ENCODE data around the gene FSTL4. TPM values are rescaled to one million over a fixed set of nuclear protein-coding genes. Genes with fewer than 3 reads are reported as not detected.

The FSTL4 gene
- total RNA-seq, 1 donor from 2014 or later: under 0.01 TPM

DNA sequence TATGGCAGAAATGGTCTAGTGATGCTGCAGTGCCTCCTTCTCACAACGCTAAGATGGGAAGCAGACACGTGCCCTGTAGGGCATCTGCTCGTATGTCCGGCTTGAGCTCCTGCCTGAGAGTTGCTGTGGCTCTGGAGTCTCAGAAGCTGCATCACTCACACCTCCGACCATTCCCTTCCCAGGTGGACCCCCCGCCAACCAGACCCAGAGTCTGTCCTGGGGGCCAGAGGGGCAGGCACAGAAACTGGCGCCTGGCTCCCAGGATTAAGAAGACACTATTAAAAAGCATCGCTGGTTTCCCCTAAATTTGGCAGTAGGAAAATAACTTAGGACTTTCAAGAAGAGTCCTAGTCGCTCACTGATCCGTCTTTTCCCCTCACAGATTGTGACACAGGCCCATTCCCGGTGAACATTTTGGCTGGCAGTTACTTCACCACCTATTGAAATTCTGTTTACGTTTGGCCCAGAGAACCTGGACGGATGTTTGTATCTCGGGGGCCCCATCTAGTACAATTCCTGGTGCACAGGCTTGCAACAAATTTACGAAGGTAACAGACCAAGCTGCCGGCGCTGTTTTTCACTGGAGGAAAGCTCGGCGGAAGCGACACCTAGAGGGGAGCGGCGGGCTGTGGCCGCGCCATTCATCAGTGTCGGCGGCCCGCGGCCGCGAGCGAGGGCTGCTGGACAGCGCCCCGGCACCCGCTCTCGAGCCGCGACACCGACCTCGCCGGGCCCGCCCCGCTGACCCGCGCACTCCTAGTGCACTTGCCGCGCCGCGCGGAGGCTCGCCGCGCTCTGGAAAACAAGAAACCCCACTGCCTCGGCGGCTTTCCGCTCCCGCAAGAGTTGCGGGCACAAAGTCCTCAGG lies 1.6 kb downstream of the FSTL4 start:
- peak; percentile 69 for DNase-seq

GRCh38 chr5:133607451-133607850 lies 4.9 kb downstream of the FSTL4 start:
- DNase-seq: no peak

- peak; percentile 49 for DNase-seq
These were observed 5.5 kb downstream of the FSTL4 start for GRCh38 chr5:133606835-133607234.

- peak; percentile 23 for DNase-seq
These were observed 7.0 kb downstream of the FSTL4 start for GRCh38 chr5:133605323-133605722.

DNA sequence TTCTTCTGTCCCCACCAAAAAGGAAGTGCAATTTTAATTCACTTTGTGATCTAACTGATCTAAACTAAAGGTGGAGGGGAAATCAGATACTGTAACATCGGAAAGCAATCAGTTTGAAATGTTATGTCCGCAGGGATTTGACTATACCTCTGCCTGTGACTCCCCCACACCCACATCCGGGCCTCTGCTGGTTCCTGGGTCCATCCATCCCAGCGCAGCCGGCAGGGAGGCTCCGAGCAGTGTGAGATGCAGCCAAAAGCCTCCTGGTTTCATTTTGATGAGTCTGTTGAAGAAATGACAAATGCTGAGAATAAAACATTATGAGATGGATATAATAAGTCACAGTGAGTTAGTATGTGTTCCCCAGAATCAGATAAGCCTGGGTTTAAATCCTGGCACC lies 8.6 kb downstream of the FSTL4 start:
- DNase-seq: no peak

GRCh38 chr5:133602835-133603380 lies 9.4 kb downstream of the FSTL4 start:
- DNase-seq: peak; percentile 83

DNA sequence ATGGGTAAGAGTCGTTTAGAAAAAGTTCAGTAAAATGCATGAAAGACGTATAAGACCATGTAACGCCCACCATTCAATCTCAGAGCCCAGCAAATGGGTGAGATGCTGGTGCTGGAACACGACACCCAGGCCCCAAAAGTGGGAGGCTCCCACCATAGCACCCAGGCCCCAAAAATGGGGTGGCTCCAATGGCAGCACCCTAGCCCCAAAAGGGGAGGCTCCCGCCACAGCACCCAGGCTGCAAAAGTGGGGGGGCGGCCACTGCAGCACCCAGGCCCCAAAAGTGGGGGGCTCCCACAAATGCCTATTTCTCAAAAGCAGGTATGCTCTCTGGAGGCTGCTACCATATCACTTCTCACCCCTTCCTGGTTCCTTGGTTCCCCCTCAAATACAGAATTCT lies 12.7 kb downstream of the FSTL4 start:
- no peak for DNase-seq

- no peak for DNase-seq
These were observed 13.3 kb downstream of the FSTL4 start for GRCh38 chr5:133599044-133599443.

DNA sequence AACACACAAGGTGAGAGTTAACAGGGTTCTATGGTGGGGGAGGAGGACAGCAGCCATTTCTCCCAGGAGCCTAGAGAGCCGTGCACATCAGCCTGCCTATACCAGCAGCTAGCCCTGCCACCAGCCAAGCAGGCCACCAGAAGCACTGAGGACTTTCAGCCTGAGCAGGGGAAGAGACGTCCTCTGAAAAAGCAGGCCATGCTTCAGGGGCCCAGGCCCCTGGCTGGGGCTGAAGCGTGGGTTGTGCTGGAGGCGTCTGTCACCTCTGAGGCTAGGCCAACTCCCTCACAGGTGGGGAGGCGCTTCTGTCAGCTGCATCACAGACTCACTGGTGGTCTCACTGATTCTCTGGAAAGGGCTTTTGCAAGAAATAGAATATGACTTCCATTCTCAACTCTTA lies 16.3 kb downstream of the FSTL4 start:
- DNase-seq: no peak

DNA sequence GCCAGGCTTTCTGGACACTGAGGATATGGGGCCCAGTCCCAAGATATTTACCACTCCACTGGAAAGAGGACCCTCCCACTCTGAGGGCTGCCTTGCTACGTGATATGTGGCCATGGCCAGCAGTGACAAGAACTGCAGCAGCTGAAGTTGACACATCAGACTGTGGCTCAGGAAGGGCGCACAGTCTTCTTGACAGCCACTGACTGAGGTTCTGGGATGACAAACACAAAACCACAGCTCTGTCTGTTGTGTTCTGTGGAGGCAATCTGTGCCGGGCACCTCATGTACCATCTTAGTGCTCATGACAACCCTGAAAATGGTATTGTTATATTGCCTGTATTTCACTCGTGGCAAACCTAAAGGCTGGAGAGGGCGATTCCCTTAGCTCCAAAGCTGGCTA lies 16.9 kb downstream of the FSTL4 start:
- no peak for DNase-seq

GRCh38 chr5:133589286-133589685 lies 23.1 kb downstream of the FSTL4 start:
- no peak for DNase-seq

GRCh38 chr5:133582971-133583370 lies 29.4 kb downstream of the FSTL4 start:
- DNase-seq: no peak

GRCh38 chr5:133581918-133582317 lies 30.4 kb downstream of the FSTL4 start:
- no peak for DNase-seq

DNA sequence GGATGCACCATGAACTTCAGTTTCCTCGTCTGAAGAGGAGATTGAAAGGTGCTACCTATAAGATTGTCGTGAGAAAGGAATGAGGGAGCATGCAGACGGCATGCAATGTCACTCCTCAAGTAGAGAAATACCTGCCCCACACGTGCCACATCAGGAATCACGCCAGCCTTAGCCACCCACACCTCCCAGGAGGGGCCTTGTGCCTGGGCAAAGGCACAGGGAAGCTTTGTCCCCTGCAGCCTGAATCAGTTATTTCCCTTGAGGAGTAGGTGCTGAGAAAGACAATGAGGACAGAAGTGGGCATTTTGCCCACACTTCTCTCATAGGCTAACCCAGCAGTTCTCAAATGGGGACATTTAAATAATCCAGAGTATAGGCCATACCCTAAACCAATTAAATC lies 31.0 kb downstream of the FSTL4 start:
- no peak for DNase-seq

GRCh38 chr5:133580618-133581017 lies 31.7 kb downstream of the FSTL4 start:
- no peak for DNase-seq

GRCh38 chr5:133579766-133580165 lies 32.6 kb downstream of the FSTL4 start:
- no peak for DNase-seq

- DNase-seq: no peak
These were observed 43.0 kb downstream of the FSTL4 start for GRCh38 chr5:133569347-133569746.

DNA sequence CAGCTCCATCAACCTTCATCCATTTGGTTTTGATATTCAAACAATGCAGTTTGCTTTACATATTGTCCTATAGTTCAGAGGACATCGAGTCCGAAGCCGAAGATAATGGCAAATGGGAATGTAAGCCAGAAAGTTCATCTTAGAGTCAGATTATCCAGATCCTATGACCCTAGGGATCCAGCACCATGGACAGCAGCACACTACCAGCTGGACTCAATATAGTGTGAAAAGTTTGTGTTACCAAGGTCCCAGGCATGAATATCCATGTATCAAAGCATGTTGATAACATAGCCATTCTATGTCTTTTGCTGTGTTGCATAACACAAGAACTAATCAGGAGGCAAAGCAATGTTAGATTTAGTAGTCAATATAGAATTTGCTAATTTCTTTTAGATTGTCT lies 46.3 kb downstream of the FSTL4 start:
- peak; percentile 62 for DNase-seq

GRCh38 chr5:133564921-133565565 lies 47.3 kb downstream of the FSTL4 start:
- no peak for DNase-seq

GRCh38 chr5:133562554-133562953 lies 49.8 kb downstream of the FSTL4 start:
- DNase-seq: no peak

DNA sequence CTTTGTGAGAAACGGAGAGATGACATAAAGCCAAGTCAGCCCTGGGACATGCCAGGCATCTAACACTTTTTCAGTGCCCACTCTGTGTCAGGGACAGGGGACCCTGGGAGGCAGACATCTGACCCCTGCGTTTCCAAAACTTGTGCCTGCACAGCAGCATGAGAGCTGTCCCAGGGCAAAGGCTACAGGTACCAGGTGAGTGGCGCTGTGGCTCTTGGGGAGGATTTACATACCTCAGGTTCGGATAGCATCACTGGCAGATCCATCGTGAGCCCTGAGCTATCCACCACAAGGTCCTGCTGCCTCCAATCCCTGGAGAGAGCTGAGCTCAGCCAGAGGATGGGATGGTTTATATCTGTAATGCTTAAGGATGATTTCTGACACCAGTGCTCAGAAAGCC lies 52.4 kb downstream of the FSTL4 start:
- DNase-seq: no peak

GRCh38 chr5:133556551-133556950 lies 55.8 kb downstream of the FSTL4 start:
- no peak for DNase-seq

- DNase-seq: no peak
These were observed 58.1 kb downstream of the FSTL4 start for GRCh38 chr5:133554279-133554678.

DNA sequence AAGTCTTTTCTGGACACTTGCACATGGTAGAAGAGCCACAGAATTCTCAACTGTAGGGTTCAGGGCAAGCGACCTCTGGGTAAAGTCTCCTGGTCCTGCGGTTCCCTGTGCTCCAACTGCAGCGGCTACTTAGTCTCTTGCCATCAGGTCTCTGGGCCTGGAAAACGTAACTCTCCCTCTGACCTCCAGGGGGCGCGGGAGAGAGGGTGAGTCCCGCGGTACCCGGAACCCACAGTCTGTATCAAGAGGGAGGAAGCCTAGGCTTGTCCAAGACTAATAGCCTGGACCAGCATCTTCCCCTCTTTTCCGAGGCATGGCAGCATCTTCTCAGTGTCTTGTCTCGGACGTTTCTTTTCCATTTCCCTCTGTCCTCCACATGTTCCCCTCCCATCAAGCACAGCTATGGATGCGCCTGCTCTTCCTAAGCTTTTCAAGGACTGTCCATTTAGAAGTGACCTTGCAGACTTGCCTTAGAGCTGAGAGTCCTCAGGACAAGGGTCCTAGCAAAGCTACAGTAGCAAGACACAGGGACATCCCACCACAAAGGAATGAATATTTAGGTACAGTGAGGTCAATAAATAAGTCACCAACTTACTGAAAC lies 59.3 kb downstream of the FSTL4 start:
- peak; percentile 75 for DNase-seq

Measured in dermis blood vessel endothelial cell (primary cell).